CD4-positive, alpha-beta memory T cell (primary cell): Measurements from ENCODE around the gene CARD14. TPM values are rescaled to one million over a fixed set of nuclear protein-coding genes. Genes with fewer than 3 reads are reported as not detected.
"Not testable (repeated sequence)": the region's sequence is repeated elsewhere in the genome, so short reads cannot be mapped to it uniquely, and the experiment has no call there.

Experiments used
- CTCF ChIA-PET: fragments of 350-600 bp; sonication (Branson Sonifier 250); formaldehyde crosslinking; loops from one replicate; lab custom pipeline; 2021; ENCODE audit warnings: inconsistent platforms; ENCODE audit not compliant: partially characterized antibody; lab: Charles Lee
- POLR2A ChIA-PET: fragments of 350-600 bp; sonication (Branson Sonifier 250); formaldehyde crosslinking; loops from one replicate; lab custom pipeline; 2021; ENCODE audit not compliant: partially characterized antibody; lab: Charles Lee
- DNase-seq, 5 donors: peaks; one replicate each; pipeline versions ENCODE4 v3.0.0 to v3.0.0-alpha.2; 2020 to 2022; ENCODE audit warnings: mixed read lengths in 1 of 5
- H3K27ac ChIP-seq: one replicate; pipeline ENCODE4 v1.7.0; 2013; ENCODE audit warnings: low read depth, low read length
- H3K27me3 ChIP-seq: 2 replicates; pipeline ENCODE4 v1.7.0; 2013; ENCODE audit warnings: mild to moderate bottlenecking, low read length, moderate library complexity; ENCODE audit not compliant: insufficient read depth
- H3K36me3 ChIP-seq: 2 replicates; pipeline ENCODE4 v1.7.0; 2013; ENCODE audit warnings: mild to moderate bottlenecking, low read length, moderate library complexity; ENCODE audit not compliant: insufficient read depth
- H3K4me1 ChIP-seq: 2 replicates; pipeline ENCODE4 v1.7.0; 2013; ENCODE audit warnings: mild to moderate bottlenecking, low read length, moderate library complexity; ENCODE audit not compliant: insufficient read depth
- H3K4me3 ChIP-seq, 2 donors: one replicate each; pipeline ENCODE4 v1.7.0; 2013; ENCODE audit warnings: low read length in 2 of 2, mild to moderate bottlenecking in 1 of 2
- H3K9me3 ChIP-seq, 2 donors: one replicate each; pipeline ENCODE4 v1.7.0; 2013; ENCODE audit warnings: low read length in 2 of 2, control low read depth in 1 of 2; ENCODE audit not compliant: control insufficient read depth in 1 of 2
- H3K27ac Mint-ChIP-seq, 7 donors: one replicate each; pipeline ENCODE4 v1.8.0; 2020 to 2021; ENCODE audit warnings: mixed read lengths in 7 of 7, mild to moderate bottlenecking in 6 of 7, inconsistent platforms in 3 of 7, moderate library complexity in 3 of 7
- H3K27me3 Mint-ChIP-seq, 2 donors: one replicate each; pipeline ENCODE4 v1.8.0; 2020 to 2021; ENCODE audit warnings: mixed read lengths in 2 of 2
- H3K36me3 Mint-ChIP-seq, 2 donors: one replicate each; pipeline ENCODE4 v1.8.0; 2020 to 2021; ENCODE audit warnings: mixed read lengths in 2 of 2, inconsistent platforms in 1 of 2, mild to moderate bottlenecking in 1 of 2
- H3K4me1 Mint-ChIP-seq, 4 donors: one replicate each; pipeline ENCODE4 v1.8.0; 2020 to 2021; ENCODE audit warnings: mixed read lengths in 4 of 4, mild to moderate bottlenecking in 1 of 4
- H3K4me3 Mint-ChIP-seq, 8 donors: one replicate each; pipeline ENCODE4 v1.8.0; 2020 to 2021; ENCODE audit warnings: mixed read lengths in 8 of 8, mild to moderate bottlenecking in 7 of 8, moderate library complexity in 6 of 8, inconsistent platforms in 3 of 8
- H3K9me3 Mint-ChIP-seq, 8 donors: one replicate each; pipeline ENCODE4 v1.8.0; 2020 to 2021; ENCODE audit warnings: mixed read lengths in 8 of 8, mild to moderate bottlenecking in 5 of 8, inconsistent platforms in 3 of 8, moderate library complexity in 1 of 8
- intact Hi-C: fragments of 100-400 bp; cut with micrococcal nuclease; formaldehyde crosslinking; loops from one replicate; pipeline ENCODE4 v1.15.1; 2023
- polyA plus RNA-seq, 2 donors: library from polyadenylated mRNA; unstranded; fragments of 300-500 nt; fragmentation: Illumina TruSeq; gene quantifications; one replicate each; pipeline ENCODE4 v1.2.3, GENCODE V29; 2021
- total RNA-seq, 2 experiments: library from RNA; stranded (reverse); gene quantifications; one replicate each; pipeline ENCODE4 v1.2.3, GENCODE V29; 2021

Gene CARD14
- total and polyA plus RNA-seq, 4 experiments from 2014 or later, result 0.07 to 0.09 TPM; not detected in 2

DNA sequence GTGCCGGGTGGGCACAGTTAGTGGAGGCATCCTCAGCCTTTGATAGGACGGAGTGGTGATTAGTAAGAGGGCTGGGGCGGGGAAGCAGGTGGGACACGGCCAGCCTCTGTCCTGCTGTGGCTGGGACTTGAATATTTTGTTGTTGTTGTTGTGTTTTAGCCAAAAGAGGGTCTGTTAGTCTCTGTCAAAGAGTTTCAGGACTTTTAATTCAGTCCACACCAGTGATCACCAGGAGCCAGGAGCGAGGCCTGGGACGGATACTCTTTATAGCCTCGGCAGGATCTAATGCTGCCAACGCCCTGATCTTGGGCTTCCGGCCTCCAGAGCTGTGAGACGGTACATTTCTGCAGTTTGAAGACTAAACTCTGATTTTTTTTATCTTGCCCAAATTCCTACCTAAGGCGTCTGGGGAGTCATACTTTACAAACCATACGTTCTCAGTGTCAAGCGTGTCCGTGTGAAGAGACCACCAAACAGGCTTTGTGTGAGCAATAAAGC, 87.9 kb downstream of the CARD14 start:
- Histone ChIP-seq H3K9me3 (no peaks in the 10 kb centered on the region), H3K4me3 (no peak overlapping the region), H3K27me3 (no peaks in the 10 kb centered on the region), H3K36me3 (no peaks in the 10 kb centered on the region), H3K27ac (no peak overlapping the region), H3K4me1 (peaks cover 60% of the 10 kb centered on the region)
- Mint-ChIP-seq H3K4me1 (peaks cover 37 to 71% (median 54%) of the 10 kb centered on the region in 4 donors), H3K27ac (peak overlapping the region; percentile 94 to 98 (median 96)), H3K27me3 (no peaks in the 10 kb centered on the region), H3K9me3 (peaks cover 0 to 2% (median 0%) of the 10 kb centered on the region in 8 donors), H3K4me3 (peak overlapping the region in 7 of 8 donors; percentile 49 to 92 (median 84)), H3K36me3 (peaks cover 0 to 15% of the 10 kb centered on the region in 2 donors)
- ChIA-PET POLR2A (interaction anchor here (1.0 to 2.8 kb wide), 3 partner anchors 9 to 38 kb away, joined by 3 to 9 read pairs (median 3); no protein-coding TSS in a partner anchor), CTCF (interaction anchor here (7.8 kb wide), 1 partner anchor 62 kb away, joined by 90 read pairs; no protein-coding TSS in a partner anchor)
- DNase-seq, result no peak
- intact Hi-C loops, result no loop called here

DNA sequence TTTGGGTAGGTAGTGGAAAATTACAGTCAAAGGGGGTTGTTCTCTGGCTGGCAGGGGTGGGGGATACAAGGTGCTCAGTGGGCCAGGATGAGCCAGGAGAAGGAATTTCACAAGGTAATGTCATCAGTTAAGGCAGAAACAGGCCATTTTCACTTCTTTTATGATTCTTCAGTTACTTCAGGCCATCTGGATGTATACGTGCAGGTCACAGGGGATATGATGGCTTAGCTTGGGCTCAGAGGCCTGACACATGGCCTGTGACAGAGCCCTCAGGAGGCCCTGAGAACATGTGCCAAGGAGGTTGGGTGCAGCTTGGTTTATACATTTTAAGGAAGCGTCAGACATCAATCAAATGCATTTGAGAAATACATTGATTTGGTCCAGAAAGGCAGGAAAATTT, 88.5 kb downstream of the CARD14 start:
- ChIA-PET POLR2A (interaction anchor here (1.0 to 2.8 kb wide), 4 partner anchors 8 to 39 kb away, joined by 3 to 9 read pairs (median 3); no protein-coding TSS in a partner anchor), CTCF (interaction anchor here (7.8 kb wide), 1 partner anchor 63 kb away, joined by 90 read pairs; no protein-coding TSS in a partner anchor)
- H3K9me3 ChIP-seq, H3K9me3 Mint-ChIP-seq, H3K27me3 Mint-ChIP-seq, H3K36me3 ChIP-seq, intact Hi-C loops, DNase-seq, H3K4me3 ChIP-seq, H3K27me3 ChIP-seq: not testable (repeated sequence)
- H3K27ac Mint-ChIP-seq, result peak overlapping the region; percentile 94 to 98 (median 96)
- peak overlapping the region in 7 of 8 donors; percentile 60 to 92 (median 90) for H3K4me3 Mint-ChIP-seq
- Histone ChIP-seq H3K27ac (peak overlapping the region; percentile 89), H3K4me1 (peaks cover 62% of the 10 kb centered on the region)
- H3K4me1 Mint-ChIP-seq, result peaks cover 36 to 69% (median 52%) of the 10 kb centered on the region in 4 donors
- peaks cover 0 to 14% of the 10 kb centered on the region in 2 donors for H3K36me3 Mint-ChIP-seq

Other genes starting within 250 kb of the CARD14 start
- gene TBC1D16, start 134.2 kb upstream of the CARD14 start, total RNA-seq, result 1 to 10 TPM; 1.3 to 1.8 TPM
- gene TBC1D16, start 134.2 kb upstream of the CARD14 start, polyA plus RNA-seq, result 1 to 10 TPM in 1 of 2 donors, not detected in 1; 1.2 TPM
- 1 to 10 TPM in 1 of 2 experiments, under 1 TPM in 1; 0.28 to 1.3 TPM for gene CCDC40, start 133.4 kb upstream of the CARD14 start, total RNA-seq
- not detected for gene CCDC40, start 133.4 kb upstream of the CARD14 start, polyA plus RNA-seq
- 10 to 100 TPM; 41.1 to 44.8 TPM for gene GAA, start 68.4 kb upstream of the CARD14 start, total RNA-seq
- 10 to 100 TPM; 14.5 to 15.3 TPM for gene GAA, start 68.4 kb upstream of the CARD14 start, polyA plus RNA-seq
- gene EIF4A3, start 22.9 kb upstream of the CARD14 start, total RNA-seq, result 10 to 100 TPM; 54.2 to 56.0 TPM
- 100 to 1,000 TPM in 1 of 2 donors, 10 to 100 TPM in 1; 85.8 to 105 TPM for gene EIF4A3, start 22.9 kb upstream of the CARD14 start, polyA plus RNA-seq
- 100 to 1,000 TPM; 189 to 198 TPM for gene SGSH, start 50.3 kb downstream of the CARD14 start, total RNA-seq
- 10 to 100 TPM; 37.8 to 58.6 TPM for gene SGSH, start 50.3 kb downstream of the CARD14 start, polyA plus RNA-seq
- 100 to 1,000 TPM; 121 to 126 TPM for gene SLC26A11, start 50.4 kb downstream of the CARD14 start, total RNA-seq
- 10 to 100 TPM in 1 of 2 donors, 1 to 10 TPM in 1; 6.3 to 10.6 TPM for gene SLC26A11, start 50.4 kb downstream of the CARD14 start, polyA plus RNA-seq
- 100 to 1,000 TPM; 367 to 399 TPM for gene RNF213, start 90.8 kb downstream of the CARD14 start, total RNA-seq
- 10 to 100 TPM; 11.2 to 67.9 TPM for gene RNF213, start 90.8 kb downstream of the CARD14 start, polyA plus RNA-seq
- 10 to 100 TPM; 20.1 to 25.5 TPM for gene ENDOV, start 245.1 kb downstream of the CARD14 start, total RNA-seq
- 10 to 100 TPM; 10.1 to 15.5 TPM for gene ENDOV, start 245.1 kb downstream of the CARD14 start, polyA plus RNA-seq